ENCODE data around the gene FOLR2.

FOLR2 gene

DNA sequence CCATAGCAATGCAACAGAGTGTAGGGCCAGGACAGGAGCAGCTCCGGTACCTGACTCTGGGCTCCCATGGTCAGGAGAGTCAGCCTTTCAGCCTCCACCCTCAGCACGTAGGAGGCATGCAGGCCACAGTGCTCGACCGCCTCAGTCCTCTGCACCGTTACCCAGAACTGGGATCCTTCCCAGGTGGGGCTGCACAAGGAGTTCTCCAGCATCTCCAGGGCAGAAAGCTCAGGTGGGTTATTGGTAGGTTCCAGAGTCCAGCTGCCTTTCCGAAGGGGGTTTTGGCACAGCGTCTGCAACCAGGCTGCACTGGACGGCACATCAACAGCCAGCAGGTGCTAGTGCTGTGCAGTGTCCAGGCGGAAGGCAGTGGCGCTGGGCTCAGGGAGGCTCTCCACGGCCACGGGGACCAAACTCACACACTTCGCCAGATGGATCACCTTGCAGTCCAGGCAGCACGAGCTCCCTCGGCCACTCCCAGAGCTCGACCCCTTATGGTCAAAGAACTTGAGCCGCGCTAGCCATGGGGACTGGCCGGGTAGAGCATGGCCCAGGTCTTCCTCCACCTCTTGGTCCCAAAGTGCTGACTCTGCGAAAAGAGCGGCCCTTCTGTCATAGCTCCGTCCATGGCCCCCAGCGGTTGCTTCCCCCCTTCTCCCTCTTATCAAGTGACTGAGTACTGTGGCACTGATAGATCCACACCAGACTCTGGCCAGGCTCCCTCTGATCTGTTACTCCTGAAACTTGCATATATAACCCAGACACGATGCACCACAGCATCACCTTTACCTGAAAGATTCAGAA, 34.3 kb downstream of the FOLR2 start:
- no peak for DNase-seq (ENCODE audit: low spot score)
- TF ChIP-seq, protein P1, sequence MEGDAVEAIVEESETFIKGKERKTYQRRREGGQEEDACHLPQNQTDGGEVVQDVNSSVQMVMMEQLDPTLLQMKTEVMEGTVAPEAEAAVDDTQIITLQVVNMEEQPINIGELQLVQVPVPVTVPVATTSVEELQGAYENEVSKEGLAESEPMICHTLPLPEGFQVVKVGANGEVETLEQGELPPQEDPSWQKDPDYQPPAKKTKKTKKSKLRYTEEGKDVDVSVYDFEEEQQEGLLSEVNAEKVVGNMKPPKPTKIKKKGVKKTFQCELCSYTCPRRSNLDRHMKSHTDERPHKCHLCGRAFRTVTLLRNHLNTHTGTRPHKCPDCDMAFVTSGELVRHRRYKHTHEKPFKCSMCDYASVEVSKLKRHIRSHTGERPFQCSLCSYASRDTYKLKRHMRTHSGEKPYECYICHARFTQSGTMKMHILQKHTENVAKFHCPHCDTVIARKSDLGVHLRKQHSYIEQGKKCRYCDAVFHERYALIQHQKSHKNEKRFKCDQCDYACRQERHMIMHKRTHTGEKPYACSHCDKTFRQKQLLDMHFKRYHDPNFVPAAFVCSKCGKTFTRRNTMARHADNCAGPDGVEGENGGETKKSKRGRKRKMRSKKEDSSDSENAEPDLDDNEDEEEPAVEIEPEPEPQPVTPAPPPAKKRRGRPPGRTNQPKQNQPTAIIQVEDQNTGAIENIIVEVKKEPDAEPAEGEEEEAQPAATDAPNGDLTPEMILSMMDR (IDR thresholded peaks at IDR 0.05; ENCODE audit: extremely low read depth, missing control alignments) = no peak

DNA sequence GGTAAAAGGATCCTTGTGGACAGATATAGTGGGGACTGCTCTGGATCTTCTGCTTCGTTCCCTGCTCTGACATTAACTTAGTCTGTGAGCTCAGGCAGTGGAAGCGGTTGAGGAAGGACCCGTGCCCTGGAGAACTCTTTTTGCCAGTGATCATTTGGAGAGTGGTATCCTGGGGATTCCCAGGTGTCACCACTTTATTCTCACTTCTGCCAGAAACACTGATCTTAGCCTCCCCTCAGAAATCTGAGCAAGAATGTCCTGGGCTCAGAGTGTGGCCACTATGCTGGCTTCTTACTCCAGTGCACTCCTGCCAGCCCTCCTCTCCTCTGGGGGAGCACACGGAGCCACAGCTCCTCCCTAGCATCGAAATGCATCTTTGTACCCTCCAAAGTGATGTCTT, 35.0 kb downstream of the FOLR2 start:
- TF ChIP-seq, protein P1 (IDR thresholded peaks at IDR 0.05; ENCODE audit: extremely low read depth, missing control alignments) = no peak
- no peak for DNase-seq (ENCODE audit: low spot score)

- DNase-seq (ENCODE audit: low spot score) = no peak
- TF ChIP-seq, protein P1 (IDR thresholded peaks at IDR 0.05; ENCODE audit: extremely low read depth, missing control alignments) = no peak
Measured at GRCh38 chr11:72253392-72253791, 36.8 kb downstream of the FOLR2 start.

- no peak for DNase-seq (ENCODE audit: low spot score)
- TF ChIP-seq, protein P1 (IDR thresholded peaks at IDR 0.05; ENCODE audit: extremely low read depth, missing control alignments) = no peak
Measured at GRCh38 chr11:72254299-72254993, 37.9 kb downstream of the FOLR2 start.

- TF ChIP-seq, protein P1 (IDR thresholded peaks at IDR 0.05; ENCODE audit: extremely low read depth, missing control alignments) = no peak
- no peak for DNase-seq (ENCODE audit: low spot score)
Measured at GRCh38 chr11:72257570-72257969, 41.0 kb downstream of the FOLR2 start.

DNA sequence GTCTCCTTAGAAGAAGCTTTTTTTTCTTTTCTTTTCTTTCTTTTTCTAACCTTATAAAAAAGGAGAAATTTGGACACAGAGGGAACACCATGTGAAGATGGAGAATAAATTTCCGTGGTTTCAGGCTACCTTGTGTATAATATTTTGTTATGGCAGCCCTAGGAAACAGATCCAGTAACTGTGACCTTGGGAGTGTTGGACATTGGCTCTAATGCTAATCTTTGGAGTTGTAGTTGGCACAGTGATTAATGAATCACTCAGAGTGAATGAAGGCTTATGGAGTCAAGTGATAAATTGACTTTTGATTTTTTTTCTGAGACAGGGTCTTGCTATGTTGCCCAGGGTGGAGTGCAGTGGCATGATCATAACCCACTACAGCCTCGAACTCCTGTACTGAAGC, 42.9 kb downstream of the FOLR2 start:
- TF ChIP-seq, protein P1 (IDR thresholded peaks at IDR 0.05; ENCODE audit: extremely low read depth, missing control alignments) = no peak
- no peak for DNase-seq (ENCODE audit: low spot score)

GRCh38 chr11:72260574-72260973, 44.0 kb downstream of the FOLR2 start:
- TF ChIP-seq, protein P1 (IDR thresholded peaks at IDR 0.05; ENCODE audit: extremely low read depth, missing control alignments) = no peak
- no peak for DNase-seq (ENCODE audit: low spot score)

Data from GM20000 (cell line).